Neutrophil (primary cell): Measurements from ENCODE around the gene AIDA.
"Not testable (repeated sequence)": the region's sequence is repeated elsewhere in the genome, so short reads cannot be mapped to it uniquely, and the experiment has no call there.

Experiments
- H3K27ac ChIP-seq: fragments of 200-600 bp; sonication (generic); 2 replicates; pipeline ENCODE4 v1.5.1; 2016; ENCODE audit warnings: mild to moderate bottlenecking, moderate library complexity
- H3K27me3 ChIP-seq: fragments of 200-600 bp; sonication (generic); 2 replicates; pipeline ENCODE4 v1.6.0; 2016; ENCODE audit warnings: mild to moderate bottlenecking
- H3K36me3 ChIP-seq: fragments of 200-600 bp; sonication (generic); 2 replicates; pipeline ENCODE4 v1.5.1; 2017
- H3K4me1 ChIP-seq, 2 experiments: fragments of 200-600 bp in 1 of 2; sonication (generic) in 1 of 2; 1 replicate in 1 of 2; 2 replicates in 1 of 2; pipeline versions ENCODE4 v1.5.1 to v1.6.1; 2013 to 2016; ENCODE audit warnings: low read depth in 1 of 2, low read length in 1 of 2, mild to moderate bottlenecking in 1 of 2, moderate library complexity in 1 of 2; ENCODE audit not compliant: control insufficient read depth in 1 of 2, insufficient read depth in 1 of 2
- H3K4me3 ChIP-seq, 2 experiments: fragments of 200-600 bp in 1 of 2; sonication (generic) in 1 of 2; 1 replicate in 1 of 2; 2 replicates in 1 of 2; pipeline ENCODE4 v1.5.1; 2013 to 2016; ENCODE audit warnings: low read depth in 1 of 2, low read length in 1 of 2, mild to moderate bottlenecking in 1 of 2, moderate library complexity in 1 of 2
- H3K9me3 ChIP-seq: fragments of 200-600 bp; sonication (generic); 2 replicates; pipeline ENCODE4 v1.5.1; 2016
- TF ChIP-seq, protein P1 (sequence below): fragments of 200-600 bp; sonication (generic); IDR thresholded peaks from 2 replicates; pipeline ENCODE4 v1.5.1; 2016; ENCODE audit warnings: antibody characterized with exemption

AIDA gene

GRCh38 chr1:222694927-222695326, 17.4 kb downstream of the AIDA start:
- H3K4me1 ChIP-seq = no peaks in the 10 kb centered on the region
- H3K4me3 ChIP-seq = no peak overlapping the region
- TF ChIP-seq, protein P1, sequence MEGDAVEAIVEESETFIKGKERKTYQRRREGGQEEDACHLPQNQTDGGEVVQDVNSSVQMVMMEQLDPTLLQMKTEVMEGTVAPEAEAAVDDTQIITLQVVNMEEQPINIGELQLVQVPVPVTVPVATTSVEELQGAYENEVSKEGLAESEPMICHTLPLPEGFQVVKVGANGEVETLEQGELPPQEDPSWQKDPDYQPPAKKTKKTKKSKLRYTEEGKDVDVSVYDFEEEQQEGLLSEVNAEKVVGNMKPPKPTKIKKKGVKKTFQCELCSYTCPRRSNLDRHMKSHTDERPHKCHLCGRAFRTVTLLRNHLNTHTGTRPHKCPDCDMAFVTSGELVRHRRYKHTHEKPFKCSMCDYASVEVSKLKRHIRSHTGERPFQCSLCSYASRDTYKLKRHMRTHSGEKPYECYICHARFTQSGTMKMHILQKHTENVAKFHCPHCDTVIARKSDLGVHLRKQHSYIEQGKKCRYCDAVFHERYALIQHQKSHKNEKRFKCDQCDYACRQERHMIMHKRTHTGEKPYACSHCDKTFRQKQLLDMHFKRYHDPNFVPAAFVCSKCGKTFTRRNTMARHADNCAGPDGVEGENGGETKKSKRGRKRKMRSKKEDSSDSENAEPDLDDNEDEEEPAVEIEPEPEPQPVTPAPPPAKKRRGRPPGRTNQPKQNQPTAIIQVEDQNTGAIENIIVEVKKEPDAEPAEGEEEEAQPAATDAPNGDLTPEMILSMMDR = no peak
- no peaks in the 10 kb centered on the region for H3K9me3 ChIP-seq
- no peaks in the 10 kb centered on the region for H3K27me3 ChIP-seq
- peaks cover 26% of the 10 kb centered on the region for H3K36me3 ChIP-seq
- no peak overlapping the region for H3K27ac ChIP-seq

GRCh38 chr1:222691016-222691415, 21.3 kb downstream of the AIDA start:
- no peak overlapping the region for H3K4me3 ChIP-seq
- no peaks in the 10 kb centered on the region for H3K4me1 ChIP-seq
- peaks cover 37% of the 10 kb centered on the region for H3K36me3 ChIP-seq
- H3K27me3 ChIP-seq = no peaks in the 10 kb centered on the region
- TF ChIP-seq, protein P1 = no peak
- H3K27ac ChIP-seq = no peak overlapping the region
- H3K9me3 ChIP-seq = no peaks in the 10 kb centered on the region

DNA sequence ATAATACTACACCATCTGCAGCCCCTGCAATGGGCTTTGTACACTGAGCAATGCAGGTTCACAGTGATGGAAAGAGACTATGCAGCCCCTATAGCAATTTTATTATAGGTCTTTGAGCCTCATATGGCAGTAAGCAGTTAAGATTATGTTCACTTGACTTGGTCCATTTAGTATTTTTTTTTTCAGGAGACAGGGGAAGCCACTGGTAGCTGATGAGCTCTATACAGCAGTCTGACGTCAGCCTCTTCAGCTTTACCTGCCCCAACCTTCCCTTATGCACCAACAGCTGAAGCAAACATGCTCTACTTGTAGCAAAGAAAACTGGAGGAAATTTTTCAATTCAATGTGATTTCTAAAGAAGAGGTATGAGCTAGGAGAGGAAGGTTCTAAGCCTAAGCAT, 32.2 kb downstream of the AIDA start:
- TF ChIP-seq, protein P1 = no peak
- H3K27ac ChIP-seq = no peak overlapping the region
- H3K9me3 ChIP-seq = no peaks in the 10 kb centered on the region
- H3K36me3 ChIP-seq = peaks cover 27% of the 10 kb centered on the region
- no peaks in the 10 kb centered on the region for H3K4me1 ChIP-seq
- H3K27me3 ChIP-seq = no peaks in the 10 kb centered on the region
- no peak overlapping the region for H3K4me3 ChIP-seq

GRCh38 chr1:222670110-222670509, 42.2 kb downstream of the AIDA start:
- TF ChIP-seq, protein P1 = no peak
- H3K4me3 ChIP-seq = no peak overlapping the region
- no peaks in the 10 kb centered on the region for H3K9me3 ChIP-seq
- H3K4me1 ChIP-seq = no peaks in the 10 kb centered on the region
- H3K27ac ChIP-seq = no peak overlapping the region
- peaks cover 78% of the 10 kb centered on the region for H3K36me3 ChIP-seq
- no peaks in the 10 kb centered on the region for H3K27me3 ChIP-seq

- H3K9me3 ChIP-seq, H3K4me3 ChIP-seq, H3K4me1 ChIP-seq, H3K27me3 ChIP-seq, H3K27ac ChIP-seq: not testable (repeated sequence)
- H3K36me3 ChIP-seq = peaks cover 78% of the 10 kb centered on the region
These were observed 43.2 kb downstream of the AIDA start for GRCh38 chr1:222669107-222669506.

GRCh38 chr1:222668184-222668583, 44.1 kb downstream of the AIDA start:
- not testable (repeated sequence) for H3K4me1 ChIP-seq, H3K27ac ChIP-seq, H3K27me3 ChIP-seq, H3K9me3 ChIP-seq, H3K4me3 ChIP-seq
- H3K36me3 ChIP-seq = peaks cover 81% of the 10 kb centered on the region

DNA sequence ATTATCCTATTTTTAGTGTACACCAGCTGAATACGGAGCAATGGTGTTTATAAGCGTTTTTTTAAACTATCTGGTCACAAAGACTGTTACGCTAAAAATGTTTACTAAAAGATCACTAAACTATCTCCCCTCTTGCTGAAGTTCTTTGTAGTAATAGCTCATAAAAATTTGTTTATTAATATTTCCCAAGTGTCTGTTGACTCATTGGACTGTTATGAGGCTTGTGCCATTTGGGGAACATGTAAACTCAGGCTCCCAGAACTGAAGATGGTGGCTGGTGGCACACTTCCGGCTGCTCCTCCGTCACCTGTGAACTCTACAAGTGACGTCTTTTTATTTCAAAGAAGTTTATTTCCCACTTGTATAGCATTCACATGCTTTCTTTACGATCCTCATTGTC, 46.3 kb downstream of the AIDA start:
- Histone ChIP-seq H3K4me3 (no peak overlapping the region), H3K36me3 (peaks cover 83% of the 10 kb centered on the region), H3K4me1 (no peaks in the 10 kb centered on the region), H3K27ac (no peak overlapping the region), H3K9me3 (no peaks in the 10 kb centered on the region), H3K27me3 (no peaks in the 10 kb centered on the region)
- TF ChIP-seq, protein P1 = no peak
